ENCODE data around the gene CHMP6.
A peak's percentile ranks its signal among the peaks of the same experiment; 100 is the strongest.

- TF ChIP-seq POLR2A (IDR thresholded peaks at IDR 0.05; ENCODE audit: borderline replicate concordance, extremely low read depth, insufficient read depth, insufficient read length) (no peak), EGR1 (IDR thresholded peaks at IDR 0.05; ENCODE audit: low read depth) (no peak), POLR2AphosphoS5 (IDR thresholded peaks at IDR 0.05; ENCODE audit: low read depth, low read length) (no peak; the same call in 1 of the 2 replicates), ELF1 (IDR thresholded peaks at IDR 0.05; ENCODE audit: borderline replicate concordance, low read depth) (no peak), CEBPB (IDR thresholded peaks at IDR 0.05; ENCODE audit: low read depth) (no peak), RAD21 (IDR thresholded peaks at IDR 0.05; ENCODE audit: low read depth) (no peak), ZFX (IDR thresholded peaks at IDR 0.05) (no peak), EZH2 (IDR thresholded peaks at IDR 0.05) (no peak), JUND (IDR thresholded peaks at IDR 0.05) (no peak), MAX (IDR thresholded peaks at IDR 0.05) (no peak), YY1 (IDR thresholded peaks at IDR 0.05; ENCODE audit: extremely low read depth, insufficient replicate concordance, low read depth, low read length) (peak; percentile 31), TCF7L2 (IDR thresholded peaks at IDR 0.05; ENCODE audit: borderline replicate concordance, extremely low read depth, insufficient read depth, insufficient read length) (no peak)
- TF ChIP-seq, protein P1, sequence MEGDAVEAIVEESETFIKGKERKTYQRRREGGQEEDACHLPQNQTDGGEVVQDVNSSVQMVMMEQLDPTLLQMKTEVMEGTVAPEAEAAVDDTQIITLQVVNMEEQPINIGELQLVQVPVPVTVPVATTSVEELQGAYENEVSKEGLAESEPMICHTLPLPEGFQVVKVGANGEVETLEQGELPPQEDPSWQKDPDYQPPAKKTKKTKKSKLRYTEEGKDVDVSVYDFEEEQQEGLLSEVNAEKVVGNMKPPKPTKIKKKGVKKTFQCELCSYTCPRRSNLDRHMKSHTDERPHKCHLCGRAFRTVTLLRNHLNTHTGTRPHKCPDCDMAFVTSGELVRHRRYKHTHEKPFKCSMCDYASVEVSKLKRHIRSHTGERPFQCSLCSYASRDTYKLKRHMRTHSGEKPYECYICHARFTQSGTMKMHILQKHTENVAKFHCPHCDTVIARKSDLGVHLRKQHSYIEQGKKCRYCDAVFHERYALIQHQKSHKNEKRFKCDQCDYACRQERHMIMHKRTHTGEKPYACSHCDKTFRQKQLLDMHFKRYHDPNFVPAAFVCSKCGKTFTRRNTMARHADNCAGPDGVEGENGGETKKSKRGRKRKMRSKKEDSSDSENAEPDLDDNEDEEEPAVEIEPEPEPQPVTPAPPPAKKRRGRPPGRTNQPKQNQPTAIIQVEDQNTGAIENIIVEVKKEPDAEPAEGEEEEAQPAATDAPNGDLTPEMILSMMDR (IDR thresholded peaks at IDR 0.05 in 2 of 3, conservative IDR thresholded peaks at IDR 0.05 in 1 of 3; ENCODE audit: borderline replicate concordance in 1 of 3, insufficient read depth in 1 of 3, low read depth in 2 of 3, low read length in 2 of 3), result no peak
- TF ChIP-seq, protein P2, sequence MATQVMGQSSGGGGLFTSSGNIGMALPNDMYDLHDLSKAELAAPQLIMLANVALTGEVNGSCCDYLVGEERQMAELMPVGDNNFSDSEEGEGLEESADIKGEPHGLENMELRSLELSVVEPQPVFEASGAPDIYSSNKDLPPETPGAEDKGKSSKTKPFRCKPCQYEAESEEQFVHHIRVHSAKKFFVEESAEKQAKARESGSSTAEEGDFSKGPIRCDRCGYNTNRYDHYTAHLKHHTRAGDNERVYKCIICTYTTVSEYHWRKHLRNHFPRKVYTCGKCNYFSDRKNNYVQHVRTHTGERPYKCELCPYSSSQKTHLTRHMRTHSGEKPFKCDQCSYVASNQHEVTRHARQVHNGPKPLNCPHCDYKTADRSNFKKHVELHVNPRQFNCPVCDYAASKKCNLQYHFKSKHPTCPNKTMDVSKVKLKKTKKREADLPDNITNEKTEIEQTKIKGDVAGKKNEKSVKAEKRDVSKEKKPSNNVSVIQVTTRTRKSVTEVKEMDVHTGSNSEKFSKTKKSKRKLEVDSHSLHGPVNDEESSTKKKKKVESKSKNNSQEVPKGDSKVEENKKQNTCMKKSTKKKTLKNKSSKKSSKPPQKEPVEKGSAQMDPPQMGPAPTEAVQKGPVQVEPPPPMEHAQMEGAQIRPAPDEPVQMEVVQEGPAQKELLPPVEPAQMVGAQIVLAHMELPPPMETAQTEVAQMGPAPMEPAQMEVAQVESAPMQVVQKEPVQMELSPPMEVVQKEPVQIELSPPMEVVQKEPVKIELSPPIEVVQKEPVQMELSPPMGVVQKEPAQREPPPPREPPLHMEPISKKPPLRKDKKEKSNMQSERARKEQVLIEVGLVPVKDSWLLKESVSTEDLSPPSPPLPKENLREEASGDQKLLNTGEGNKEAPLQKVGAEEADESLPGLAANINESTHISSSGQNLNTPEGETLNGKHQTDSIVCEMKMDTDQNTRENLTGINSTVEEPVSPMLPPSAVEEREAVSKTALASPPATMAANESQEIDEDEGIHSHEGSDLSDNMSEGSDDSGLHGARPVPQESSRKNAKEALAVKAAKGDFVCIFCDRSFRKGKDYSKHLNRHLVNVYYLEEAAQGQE (IDR thresholded peaks at IDR 0.05; ENCODE audit: low read depth), result no peak
Observed at GRCh38 chr17:81043725-81044427, 52.2 kb downstream of the CHMP6 start.
